Mesenchymal stem cell (in vitro differentiated cells and primary cell): ENCODE measurements around the gene TNNI3.

Source experiments
- DNase-seq: peaks from one replicate; pipeline ENCODE4 v3.0.0-alpha.2; 2013
- H2AFZ ChIP-seq: one replicate; pipeline ENCODE4 v1.6.1; 2013; ENCODE audit warnings: low read depth, mild to moderate bottlenecking, control low read depth, inconsistent platforms, low read length, moderate library complexity
- H2AK5ac ChIP-seq: 2 replicates; pipeline ENCODE4 v1.6.1; 2013; ENCODE audit warnings: low read length, moderate library complexity, mild to moderate bottlenecking, inconsistent platforms; ENCODE audit not compliant: severe bottlenecking
- H2BK120ac ChIP-seq: one replicate; pipeline ENCODE4 v1.6.1; 2013; ENCODE audit warnings: low read depth, mild to moderate bottlenecking, inconsistent platforms, low read length, moderate library complexity
- H2BK12ac ChIP-seq, 2 experiments: one replicate each; pipeline ENCODE4 v1.6.1; 2013; ENCODE audit warnings: inconsistent platforms in 2 of 2, low read length in 2 of 2, mild to moderate bottlenecking in 2 of 2, moderate library complexity in 2 of 2, control low read depth in 1 of 2
- H2BK15ac ChIP-seq: one replicate; pipeline ENCODE4 v1.6.1; 2013; ENCODE audit warnings: mild to moderate bottlenecking, low read depth, inconsistent platforms; ENCODE audit not compliant: poor library complexity, severe bottlenecking
- H2BK5ac ChIP-seq: 2 replicates; pipeline ENCODE4 v1.6.1; 2013; ENCODE audit warnings: low read depth, mild to moderate bottlenecking, low read length, control low read depth, inconsistent platforms; ENCODE audit not compliant: poor library complexity, severe bottlenecking
- H3K14ac ChIP-seq, 2 experiments: one replicate each; pipeline ENCODE4 v1.6.1; 2013; ENCODE audit warnings: inconsistent platforms in 2 of 2, low read length in 2 of 2, control low read depth in 1 of 2, mild to moderate bottlenecking in 1 of 2, moderate library complexity in 1 of 2
- H3K18ac ChIP-seq, 2 experiments: one replicate each; pipeline ENCODE4 v1.6.1; 2013; ENCODE audit warnings: inconsistent platforms in 2 of 2, low read length in 2 of 2, control low read depth in 1 of 2, low read depth in 1 of 2, mild to moderate bottlenecking in 1 of 2
- H3K23ac ChIP-seq, 2 experiments: one replicate each; pipeline ENCODE4 v1.6.1; 2013; ENCODE audit warnings: inconsistent platforms in 2 of 2, low read length in 2 of 2, mild to moderate bottlenecking in 2 of 2, moderate library complexity in 2 of 2, control low read depth in 1 of 2
- H3K27ac ChIP-seq: 2 replicates; pipeline ENCODE4 v1.5.1; 2013; ENCODE audit warnings: mild to moderate bottlenecking, moderate library complexity, low read length, control low read depth, inconsistent platforms; ENCODE audit not compliant: poor library complexity, severe bottlenecking
- H3K27me3 ChIP-seq, 2 experiments: 2 replicates each; pipeline versions ENCODE4 v1.6.1 to v1.7.0; 2013; ENCODE audit warnings: low read length in 2 of 2, mild to moderate bottlenecking in 2 of 2, moderate library complexity in 2 of 2, control low read depth in 1 of 2, inconsistent platforms in 1 of 2; ENCODE audit not compliant: control insufficient read depth in 1 of 2, insufficient read depth in 1 of 2
- H3K36me3 ChIP-seq, 2 experiments: 2 replicates each; pipeline versions ENCODE4 v1.6.1 to v1.7.0; 2013; ENCODE audit warnings: low read length in 2 of 2, control low read depth in 1 of 2, inconsistent platforms in 1 of 2, low read depth in 1 of 2, mild to moderate bottlenecking in 1 of 2; ENCODE audit not compliant: insufficient read depth in 2 of 2, control insufficient read depth in 1 of 2
- H3K4ac ChIP-seq, 2 experiments: one replicate each; pipeline ENCODE4 v1.6.1; 2013; ENCODE audit warnings: inconsistent platforms in 2 of 2, low read length in 2 of 2, mild to moderate bottlenecking in 2 of 2, moderate library complexity in 2 of 2, control low read depth in 1 of 2, low read depth in 1 of 2
- H3K4me1 ChIP-seq: 2 replicates; pipeline ENCODE4 v1.6.1; 2013; ENCODE audit warnings: low read depth, low read length, control low read depth; ENCODE audit not compliant: control insufficient read depth, insufficient read depth
- H3K4me2 ChIP-seq: 2 replicates; pipeline ENCODE4 v1.6.1; 2013; ENCODE audit warnings: low read length, mild to moderate bottlenecking, inconsistent platforms; ENCODE audit not compliant: poor library complexity, severe bottlenecking
- H3K4me3 ChIP-seq, 2 experiments: 2 replicates each; pipeline versions ENCODE4 v1.5.1 to v1.7.0; 2013; ENCODE audit warnings: low read length in 2 of 2, mild to moderate bottlenecking in 2 of 2, control low read depth in 1 of 2, low read depth in 1 of 2; ENCODE audit not compliant: insufficient read depth in 1 of 2
- H3K79me1 ChIP-seq: replicated peaks from 2 replicates; pipeline ENCODE4 v1.6.1; 2013; ENCODE audit warnings: mild to moderate bottlenecking, control low read depth, low read length, inconsistent platforms; ENCODE audit not compliant: poor library complexity, severe bottlenecking
- H3K9ac ChIP-seq: 2 replicates; pipeline ENCODE4 v1.7.0; 2013; ENCODE audit warnings: mild to moderate bottlenecking, low read length, moderate library complexity
- H3K9me3 ChIP-seq: 2 replicates; pipeline ENCODE4 v1.7.0; 2013; ENCODE audit warnings: mild to moderate bottlenecking, low read length; ENCODE audit not compliant: control insufficient read depth
- H4K8ac ChIP-seq: one replicate; pipeline ENCODE4 v1.6.1; 2013; ENCODE audit warnings: inconsistent platforms, mild to moderate bottlenecking, low read length, moderate library complexity
- H4K91ac ChIP-seq: one replicate; pipeline ENCODE4 v1.6.1; 2013; ENCODE audit warnings: mild to moderate bottlenecking, low read length, inconsistent platforms
- WGBS: methylation state at CpG from one replicate; pipeline ENCODE4 v1.1.7; 2013; ENCODE audit warnings: mixed read lengths; 5-methylcytosine and 5-hydroxymethylcytosine counted together

The TNNI3 gene

GRCh38 chr19:55199620-55200204 lies 42.2 kb upstream of the TNNI3 start:
- no peak overlapping the region for H2AK5ac ChIP-seq
- peaks cover 0 to under 1% of the 10 kb centered on the region in 2 experiments for H3K27me3 ChIP-seq
- no peaks in the 10 kb centered on the region for H3K79me1 ChIP-seq
- DNase-seq, result no peak
- no peak overlapping the region for H2BK120ac ChIP-seq
- H3K27ac ChIP-seq, result no peak overlapping the region
- H3K36me3 ChIP-seq, result peaks cover 0 to 50% of the 10 kb centered on the region in 2 experiments
- H4K91ac ChIP-seq, result no peak overlapping the region
- H3K4me2 ChIP-seq, result no peak overlapping the region
- no peak overlapping the region for H3K14ac ChIP-seq
- H2BK12ac ChIP-seq, result no peak overlapping the region
- H3K4me1 ChIP-seq, result no peaks in the 10 kb centered on the region
- no peak overlapping the region for H3K18ac ChIP-seq
- no peak overlapping the region for H3K9ac ChIP-seq
- H3K23ac ChIP-seq, result no peak overlapping the region
- no peaks in the 10 kb centered on the region for H3K9me3 ChIP-seq
- H3K4me3 ChIP-seq, result no peak overlapping the region
- H2BK5ac ChIP-seq, result no peak overlapping the region
- H3K4ac ChIP-seq, result no peak overlapping the region
- H2BK15ac ChIP-seq, result no peak overlapping the region
- H4K8ac ChIP-seq, result no peak overlapping the region
- H2AFZ ChIP-seq, result no peak overlapping the region
- WGBS, result 74% methylated on average over 5 of the region's 5 CpGs

- whole genome bisulfite sequencing, result 79% methylated on average over 5 of the region's 5 CpGs
- no peak overlapping the region for H4K8ac ChIP-seq
These were observed 41.1 kb upstream of the TNNI3 start for GRCh38 chr19:55198651-55199050.

GRCh38 chr19:55197528-55197927 lies 40.0 kb upstream of the TNNI3 start:
- H3K79me1 ChIP-seq, result no peaks in the 10 kb centered on the region
- no peak overlapping the region for H3K27ac ChIP-seq
- H4K91ac ChIP-seq, result no peak overlapping the region
- H3K23ac ChIP-seq, result no peak overlapping the region
- peak; percentile 15 for DNase-seq
- H2AK5ac ChIP-seq, result no peak overlapping the region
- no peak overlapping the region for H2BK120ac ChIP-seq
- H3K4ac ChIP-seq, result no peak overlapping the region
- H2BK5ac ChIP-seq, result no peak overlapping the region
- H2BK12ac ChIP-seq, result no peak overlapping the region
- peaks cover 0 to 40% of the 10 kb centered on the region in 2 experiments for H3K36me3 ChIP-seq
- H3K4me1 ChIP-seq, result no peaks in the 10 kb centered on the region
- no peak overlapping the region for H4K8ac ChIP-seq
- H2BK15ac ChIP-seq, result no peak overlapping the region
- no peak overlapping the region for H2AFZ ChIP-seq
- H3K27me3 ChIP-seq, result no peaks in the 10 kb centered on the region
- H3K18ac ChIP-seq, result no peak overlapping the region
- H3K9ac ChIP-seq, result no peak overlapping the region
- H3K4me3 ChIP-seq, result no peak overlapping the region
- no peaks in the 10 kb centered on the region for H3K9me3 ChIP-seq
- WGBS, result 70% methylated on average over 4 of the region's 4 CpGs
- no peak overlapping the region for H3K4me2 ChIP-seq
- no peak overlapping the region for H3K14ac ChIP-seq

More at GRCh38 chr19:55198651-55199050, 41.1 kb upstream of the TNNI3 start:
- Histone ChIP-seq H2BK15ac (no peak overlapping the region), H3K27ac (no peak overlapping the region), H3K27me3 (no peaks in the 10 kb centered on the region), H2BK120ac (no peak overlapping the region), H3K23ac (no peak overlapping the region), H3K4me2 (no peak overlapping the region), H3K79me1 (no peaks in the 10 kb centered on the region), H3K4ac (no peak overlapping the region), H2AK5ac (no peak overlapping the region), H4K91ac (no peak overlapping the region), H3K9me3 (no peaks in the 10 kb centered on the region), H3K14ac (no peak overlapping the region), H3K4me3 (no peak overlapping the region), H2AFZ (no peak overlapping the region), H3K36me3 (peaks cover 0 to 44% of the 10 kb centered on the region in 2 experiments), H3K4me1 (no peaks in the 10 kb centered on the region), H2BK12ac (no peak overlapping the region), H3K9ac (no peak overlapping the region), H3K18ac (no peak overlapping the region), H2BK5ac (no peak overlapping the region)
- no peak for DNase-seq

GRCh38 chr19:55196803-55197202 lies 39.3 kb upstream of the TNNI3 start:
- no peak overlapping the region for H3K14ac ChIP-seq
- H3K23ac ChIP-seq, result no peak overlapping the region
- no peak overlapping the region for H3K4me3 ChIP-seq
- no peak overlapping the region for H4K91ac ChIP-seq
- no peak overlapping the region for H3K4ac ChIP-seq
- no peaks in the 10 kb centered on the region for H3K9me3 ChIP-seq
- H2BK5ac ChIP-seq, result no peak overlapping the region
- H3K27me3 ChIP-seq, result no peaks in the 10 kb centered on the region
- no peaks in the 10 kb centered on the region for H3K79me1 ChIP-seq
- no peak overlapping the region for H2AFZ ChIP-seq
- DNase-seq, result no peak
- WGBS, result 94% methylated on average over 10 of the region's 10 CpGs
- H3K4me1 ChIP-seq, result no peaks in the 10 kb centered on the region
- H3K9ac ChIP-seq, result no peak overlapping the region
- no peak overlapping the region for H2BK15ac ChIP-seq
- no peak overlapping the region for H3K18ac ChIP-seq
- no peak overlapping the region for H2BK12ac ChIP-seq
- no peak overlapping the region for H3K27ac ChIP-seq
- H3K36me3 ChIP-seq, result peaks cover 0 to 37% of the 10 kb centered on the region in 2 experiments
- no peak overlapping the region for H3K4me2 ChIP-seq
- no peak overlapping the region for H2BK120ac ChIP-seq
- H2AK5ac ChIP-seq, result no peak overlapping the region
- H4K8ac ChIP-seq, result no peak overlapping the region
